ENCODE data around the gene RAB3IL1. TPM values are rescaled to one million over a fixed set of nuclear protein-coding genes. Genes with fewer than 3 reads are reported as not detected.

Gene RAB3IL1
- total and polyA plus RNA-seq, 9 of the 15 experiments (the other 6 are each of a cell fraction or from before 2014, with no cell fraction given): 0.15 to 42.6 (median 15.5) TPM

GRCh38 chr11:61888590-61888989, 28.8 kb downstream of the RAB3IL1 start (continued):
- TF ChIP-seq E2F6 (IDR thresholded peaks at IDR 0.05; ENCODE audit: borderline replicate concordance in 1 of 2, extremely low read depth in 1 of 2, insufficient read depth in 1 of 2, insufficient read length in 1 of 2, low read depth in 1 of 2, low read length in 1 of 2, poor library complexity in 1 of 2, severe bottlenecking in 1 of 2) (no peak), SMARCE1 (IDR thresholded peaks at IDR 0.05) (no peak), ZNF57 (CRISPR knock-in tag; IDR thresholded peaks at IDR 0.05) (no peak)

GRCh38 chr11:61887839-61888494, 29.4 kb downstream of the RAB3IL1 start:
- Histone ChIP-seq H3K36me3 (ENCODE audit: control insufficient read depth, insufficient read depth, low read length) (peaks cover 7% of the 10 kb centered on the region; the same call in 2 of the 3 replicates), H3K9me1 (ENCODE audit: control insufficient read depth, insufficient read depth, low read length) (peaks cover 7% of the 10 kb centered on the region), H3K9me3 (replicated peaks; ENCODE audit: control insufficient read depth, insufficient read depth, low read depth, low read length) (no peaks in the 10 kb centered on the region), H3K4me1 (replicated peaks in 1 of 2; ENCODE audit: control insufficient read depth in 2 of 2, insufficient read depth in 2 of 2, low read length in 2 of 2) (peaks cover 27 to 67% of the 10 kb centered on the region in 2 experiments), H3K27ac (ENCODE audit: extremely low read depth, low read depth, low read length) (no peak overlapping the region), H3K27me3 (ENCODE audit: control insufficient read depth in 2 of 2, insufficient read depth in 2 of 2, low read length in 2 of 2) (no peaks in the 10 kb centered on the region), H3K4me3 (no peak overlapping the region), H2AFZ (ENCODE audit: low read depth, low read length) (no peak overlapping the region), H3K79me2 (ENCODE audit: control insufficient read depth, insufficient read depth, low read length) (peaks cover 59% of the 10 kb centered on the region), H3K9ac (ENCODE audit: insufficient read depth in 1 of 2, low read depth in 2 of 2, low read length in 2 of 2) (peak overlapping the region in 1 of 2 experiments; percentile 80; a peak in 2 of 4 replicates), H3K4me2 (ENCODE audit: insufficient read depth, low read length) (no peak overlapping the region), H4K20me1 (replicated peaks; ENCODE audit: control insufficient read depth, insufficient read depth, low read length) (0 out of 2 replicates have a peak, but pooled peaks cover 7% of the 10 kb centered on the region)
- 87% methylated on average over 7 of the region's 7 CpGs for WGBS (ENCODE audit: insufficient coverage, low coverage, missing lambda C conversion rate)
- TF ChIP-seq ZKSCAN1 (IDR thresholded peaks at IDR 0.05; ENCODE audit: low read depth, low read length) (peak; percentile 66; the same call in 1 of the 2 replicates), CUX1 (CRISPR knock-in tag; IDR thresholded peaks at IDR 0.05) (no peak), NFATC3 (IDR thresholded peaks at IDR 0.05) (no peak)
- DNase-seq (ENCODE audit: extremely low read depth in 1 of 4, low spot score in 3 of 4) (no peak), FAIRE-seq (no peak), ATAC-seq (no peak)
- BruUV-seq (replicated peaks): no TSS peak
- intact Hi-C loops (cut with micrococcal nuclease): no loop called here
- in situ Hi-C loops (cut with MboI): no loop called here
- ChIA-PET POLR2A (interaction anchor here (1.0 to 1.3 kb wide), 2 partner anchors 8 to 220 kb away, joined by 3 read pairs; no protein-coding TSS in a partner anchor), CTCF (ENCODE audit: low intra/inter-chr PET ratio) (no interaction called here)

Measured in K562 (cell line).